Stimulated activated effector memory CD8-positive, alpha-beta T cell treated with anti-CD3 and anti-CD28 coated beads, Interleukin-12 subunit alpha, Interleukin-12 subunit beta, amount 100 ng/mL, for 72 hours (primary cell): ENCODE results near the gene SLC35B2.

Source experiments
- ATAC-seq: fragments of 150-1000 bp; cut with Tn5 transposase; 2 replicates; pipeline ENCODE4 v1.10.0; 2021
- DNase-seq, 2 donors: peaks; one replicate each; pipeline ENCODE4 v3.0.0; 2021 to 2022; ENCODE audit warnings: low spot score in 2 of 2
- H3K27ac Mint-ChIP-seq: one replicate; pipeline ENCODE4 v1.8.0; 2022; ENCODE audit warnings: mild to moderate bottlenecking, mixed read lengths
- H3K36me3 Mint-ChIP-seq: one replicate; pipeline ENCODE4 v1.8.0; 2022; ENCODE audit warnings: mild to moderate bottlenecking, mixed read lengths
- H3K4me1 Mint-ChIP-seq: one replicate; pipeline ENCODE4 v1.8.0; 2022; ENCODE audit warnings: mixed read lengths
- H3K4me3 Mint-ChIP-seq: one replicate; pipeline ENCODE4 v1.8.0; 2022; ENCODE audit warnings: mild to moderate bottlenecking, mixed read lengths
- H3K9me3 Mint-ChIP-seq: one replicate; pipeline ENCODE4 v1.8.0; 2022; ENCODE audit warnings: mixed read lengths

The SLC35B2 gene

DNA sequence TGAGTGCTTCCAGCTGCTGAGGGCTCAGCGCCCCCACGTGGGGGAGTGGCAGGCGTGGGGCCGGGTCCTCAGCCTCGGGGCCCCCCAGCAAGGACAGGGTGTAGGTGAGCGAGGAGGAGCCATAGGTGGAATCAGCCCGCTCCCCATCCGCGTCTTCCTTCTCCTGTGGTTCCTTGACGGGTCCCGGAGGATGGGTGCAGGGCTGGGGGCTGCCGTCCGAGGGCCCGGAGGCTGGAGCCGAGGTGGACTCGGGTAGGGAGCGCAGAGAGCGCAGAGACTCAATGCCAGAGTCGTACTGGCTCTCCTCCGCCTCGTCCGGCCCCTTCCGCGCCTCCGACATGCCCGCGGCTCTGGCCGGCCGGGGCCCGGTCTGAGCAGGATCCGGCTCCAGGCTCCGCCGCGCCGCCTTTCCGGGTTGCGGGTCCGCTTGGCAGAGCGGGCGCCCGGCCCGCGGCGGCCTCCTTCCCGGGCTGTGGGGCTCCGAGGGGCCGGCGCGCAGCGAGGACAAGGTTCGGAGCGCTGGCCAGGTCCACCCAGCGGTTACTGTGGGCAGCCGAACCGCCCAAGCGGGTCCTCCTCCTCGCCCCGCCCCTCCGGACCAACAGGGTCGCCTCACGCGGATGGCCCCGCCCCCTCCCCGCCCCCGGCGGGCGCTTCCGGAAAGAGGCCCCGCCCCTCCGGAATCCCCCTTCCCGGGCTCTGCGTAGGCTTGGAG lies 7.8 kb upstream of the SLC35B2 start, which contains the start of gene NFKBIE:
Gene NFKBIE, minus strand, starts transcription at position 545 of the 715 bp plus-strand sequence. Its CDS starts 205 bp downstream, at position 340.
- peak within 1 kb of the TSS; percentile 98 for H3K27ac Mint-ChIP-seq
- peak within 1 kb of the TSS; percentile 98 for H3K4me3 Mint-ChIP-seq
- H3K9me3 Mint-ChIP-seq: no peaks in the 10 kb centered on the region
- peaks cover 69% of the 10 kb centered on the region for H3K4me1 Mint-ChIP-seq
- ATAC-seq (peak; percentile 69), DNase-seq (peak; percentile 96 to 98)
- H3K36me3 Mint-ChIP-seq: peaks cover 51% of the 10 kb centered on the region

DNA sequence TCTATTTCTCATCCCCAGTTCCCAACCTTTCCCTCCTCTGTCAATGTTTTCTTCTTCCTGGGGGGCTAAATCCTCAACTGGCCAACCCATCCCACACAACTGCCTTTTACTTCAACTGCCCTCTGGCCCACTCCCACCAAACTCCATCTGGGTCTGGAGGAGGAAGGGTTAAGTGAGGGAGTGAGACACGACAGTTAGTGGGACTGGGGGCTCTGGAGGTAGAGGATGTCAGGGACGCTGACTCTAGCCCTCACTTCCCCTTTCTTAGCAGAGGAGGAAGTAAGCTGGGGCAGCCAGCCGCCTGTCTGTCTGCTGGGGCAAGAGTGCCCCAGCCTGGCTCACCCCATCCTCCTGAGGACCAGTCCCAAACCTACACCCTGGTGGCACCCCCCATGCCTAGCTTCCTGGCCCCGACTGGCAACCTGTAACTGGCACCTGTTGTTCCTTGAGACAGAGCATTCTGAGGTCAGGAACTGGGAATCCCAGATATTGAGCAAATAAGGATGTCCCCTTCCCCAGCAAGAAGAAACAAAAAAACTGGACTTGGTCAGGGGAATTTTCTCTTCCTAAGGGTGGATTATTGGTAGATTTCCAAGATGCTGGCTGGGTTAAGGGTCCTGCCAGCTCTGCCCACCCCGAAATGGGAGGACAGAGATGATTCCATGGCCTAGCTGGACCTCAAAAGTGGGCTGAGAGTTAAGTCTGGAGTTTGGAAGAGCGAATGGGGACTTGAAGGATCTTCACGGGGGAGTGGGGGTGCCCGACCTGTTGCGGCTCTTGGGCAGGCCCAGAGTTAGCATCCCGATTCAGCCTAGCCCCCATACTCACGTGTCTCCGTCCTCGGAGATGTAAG lies 7.1 kb upstream of the SLC35B2 start:
- peak in 1 of 2 donors; percentile 71 for DNase-seq
- H3K4me3 Mint-ChIP-seq: peak overlapping the region; percentile 98
- H3K4me1 Mint-ChIP-seq: peaks cover 61% of the 10 kb centered on the region
- peaks cover 59% of the 10 kb centered on the region for H3K36me3 Mint-ChIP-seq
- H3K27ac Mint-ChIP-seq: peak overlapping the region; percentile 98
- H3K9me3 Mint-ChIP-seq: no peaks in the 10 kb centered on the region
- ATAC-seq: peak; percentile 48

DNA sequence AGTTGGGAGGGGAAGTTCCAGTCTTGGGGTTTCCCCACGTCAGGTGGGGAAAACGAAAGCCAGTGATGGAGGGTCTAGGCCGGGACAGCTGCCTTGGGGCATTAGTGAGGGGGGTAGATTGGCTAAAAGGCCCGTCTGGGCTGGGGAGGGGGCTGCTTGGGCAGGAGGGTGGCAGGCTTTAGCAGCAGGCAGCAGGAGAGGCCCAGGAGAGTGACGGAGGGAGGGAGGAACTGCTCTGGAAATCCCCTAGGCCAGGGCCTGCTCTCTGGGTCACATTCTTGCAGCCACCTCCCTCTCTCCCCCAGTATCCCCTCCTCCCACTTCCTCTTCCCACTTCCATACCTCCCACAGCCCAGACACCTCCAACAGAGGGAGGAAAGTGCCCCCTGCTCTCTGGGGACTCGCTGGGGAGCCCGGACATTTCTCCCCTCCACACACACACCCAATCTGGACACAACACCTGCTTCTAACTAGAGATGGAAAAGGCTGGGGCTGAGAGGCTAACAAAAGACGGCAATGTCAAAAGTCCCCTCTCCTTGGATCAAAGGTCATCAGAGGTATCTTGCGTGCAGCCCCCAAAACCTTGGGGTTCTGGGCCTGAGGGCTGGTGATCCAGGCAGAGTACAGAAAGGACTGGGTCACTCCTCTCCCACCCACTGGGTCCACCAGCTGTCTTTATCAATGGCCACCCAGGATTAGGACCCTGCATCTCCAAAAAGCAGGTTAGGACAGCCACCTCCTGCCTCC lies 6.2 kb upstream of the SLC35B2 start:
- DNase-seq (peak in 1 of 2 donors; percentile 76), ATAC-seq (peak; percentile 52)
- Mint-ChIP-seq H3K36me3 (peaks cover 68% of the 10 kb centered on the region), H3K4me1 (peaks cover 63% of the 10 kb centered on the region), H3K4me3 (peak overlapping the region; percentile 98), H3K9me3 (no peaks in the 10 kb centered on the region), H3K27ac (peak overlapping the region; percentile 98)

GRCh38 chr6:44262467-44263353 lies 5.4 kb upstream of the SLC35B2 start:
- Mint-ChIP-seq H3K27ac (peak overlapping the region; percentile 98), H3K4me1 (peaks cover 71% of the 10 kb centered on the region), H3K4me3 (peak overlapping the region; percentile 98), H3K9me3 (no peaks in the 10 kb centered on the region), H3K36me3 (peaks cover 76% of the 10 kb centered on the region)
- DNase-seq: no peak
- ATAC-seq: peak; percentile 1

DNA sequence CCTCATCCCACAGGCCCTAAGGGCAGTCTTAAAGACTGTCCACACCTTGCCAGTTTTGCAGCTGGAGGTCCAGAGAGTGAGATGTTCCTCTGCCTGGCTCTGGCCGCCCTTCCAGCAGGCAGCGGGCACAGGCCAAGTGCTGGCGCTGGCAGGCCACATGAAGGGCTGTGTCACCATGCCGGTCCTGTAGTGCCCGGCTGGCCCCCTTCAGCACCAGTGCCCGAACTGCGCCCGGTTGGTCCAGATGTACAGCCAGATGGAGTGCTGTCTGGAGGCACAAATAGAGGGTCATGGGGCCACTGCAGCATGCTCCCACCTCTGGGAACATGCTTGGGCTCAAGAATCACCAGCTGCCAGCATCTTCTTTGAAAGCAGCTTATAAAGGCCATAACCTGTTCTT lies 4.3 kb upstream of the SLC35B2 start:
- ATAC-seq: no peak
- Mint-ChIP-seq H3K4me3 (peak overlapping the region; percentile 98), H3K27ac (peak overlapping the region; percentile 98), H3K9me3 (no peaks in the 10 kb centered on the region), H3K4me1 (peaks cover 70% of the 10 kb centered on the region), H3K36me3 (peaks cover 79% of the 10 kb centered on the region)
- DNase-seq: no peak

GRCh38 chr6:44260451-44261297 lies 3.3 kb upstream of the SLC35B2 start:
- peaks cover 80% of the 10 kb centered on the region for H3K36me3 Mint-ChIP-seq
- H3K9me3 Mint-ChIP-seq: no peaks in the 10 kb centered on the region
- H3K27ac Mint-ChIP-seq: peak overlapping the region; percentile 40
- ATAC-seq (no peak), DNase-seq (no peak)
- peaks cover 72% of the 10 kb centered on the region for H3K4me1 Mint-ChIP-seq
- H3K4me3 Mint-ChIP-seq: peak overlapping the region; percentile 1

DNA sequence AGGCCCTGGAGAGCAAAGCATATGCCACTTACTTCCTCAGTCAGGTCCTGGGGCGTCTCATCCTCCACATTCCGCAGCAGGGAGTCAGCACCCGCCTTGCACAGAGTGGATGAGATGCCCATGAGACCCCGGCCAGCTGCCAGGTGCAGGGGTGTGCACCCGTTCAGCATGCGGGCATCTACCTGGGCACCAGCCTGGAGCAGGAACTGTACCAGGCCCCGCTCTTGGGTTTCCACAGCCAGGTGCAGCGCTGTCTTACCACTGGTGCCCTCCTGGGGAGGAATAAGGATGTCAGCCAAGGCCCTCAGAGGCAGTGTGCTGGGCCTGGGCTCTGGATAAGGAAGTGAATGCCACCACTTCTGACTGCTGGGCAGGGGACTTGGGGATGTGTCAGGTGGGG lies 2.7 kb upstream of the SLC35B2 start:
- Mint-ChIP-seq H3K4me1 (peaks cover 79% of the 10 kb centered on the region), H3K9me3 (no peaks in the 10 kb centered on the region), H3K27ac (peak overlapping the region; percentile 40), H3K36me3 (peaks cover 83% of the 10 kb centered on the region), H3K4me3 (no peak overlapping the region)
- DNase-seq (no peak), ATAC-seq (no peak)

GRCh38 chr6:44258921-44259320 lies 1.6 kb upstream of the SLC35B2 start:
- no peak for ATAC-seq
- peaks cover 81% of the 10 kb centered on the region for H3K4me1 Mint-ChIP-seq
- peak overlapping the region; percentile 100 for H3K27ac Mint-ChIP-seq

GRCh38 chr6:44258325-44258863 lies 1.1 kb upstream of the SLC35B2 start:
- Mint-ChIP-seq H3K4me3 (peak overlapping the region; percentile 88), H3K4me1 (peaks cover 81% of the 10 kb centered on the region), H3K27ac (peak overlapping the region; percentile 100), H3K36me3 (peaks cover 93% of the 10 kb centered on the region), H3K9me3 (no peaks in the 10 kb centered on the region)
- DNase-seq (no peak), ATAC-seq (no peak)

More at GRCh38 chr6:44258921-44259320, 1.6 kb upstream of the SLC35B2 start:
- H3K4me3 Mint-ChIP-seq: peak overlapping the region; percentile 88
- no peak for DNase-seq
- peaks cover 88% of the 10 kb centered on the region for H3K36me3 Mint-ChIP-seq
- H3K9me3 Mint-ChIP-seq: no peaks in the 10 kb centered on the region

- DNase-seq (no peak), ATAC-seq (peak; percentile 3)
- H3K27ac Mint-ChIP-seq: peak overlapping the region; percentile 100
- peaks cover 81% of the 10 kb centered on the region for H3K4me1 Mint-ChIP-seq
- peaks cover 98% of the 10 kb centered on the region for H3K36me3 Mint-ChIP-seq
- H3K4me3 Mint-ChIP-seq: peak overlapping the region; percentile 88
- H3K9me3 Mint-ChIP-seq: no peaks in the 10 kb centered on the region
Measured at GRCh38 chr6:44257753-44258324, 511 bp upstream of the SLC35B2 start.

DNA sequence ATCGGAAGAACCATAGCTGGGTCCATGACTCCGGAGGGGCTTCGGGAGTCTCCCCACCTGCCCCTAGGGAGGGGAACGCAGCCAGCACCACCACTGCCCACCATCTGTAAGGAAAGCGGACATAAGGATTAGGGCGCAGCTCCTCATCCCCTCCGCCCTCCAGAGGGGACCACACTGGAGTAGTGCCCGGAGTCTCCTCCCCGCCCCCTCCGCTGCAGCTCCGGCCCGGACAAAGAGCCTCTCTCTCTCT lies 628 bp downstream of the SLC35B2 start:
- Mint-ChIP-seq H3K4me3 (peak overlapping the region; percentile 88), H3K4me1 (peaks cover 81% of the 10 kb centered on the region), H3K9me3 (no peaks in the 10 kb centered on the region), H3K27ac (peak overlapping the region; percentile 100), H3K36me3 (peaks cover 98% of the 10 kb centered on the region)
- ATAC-seq (peak; percentile 33), DNase-seq (no peak)

- no peaks in the 10 kb centered on the region for H3K9me3 Mint-ChIP-seq
- peaks cover 78% of the 10 kb centered on the region for H3K4me1 Mint-ChIP-seq
- H3K4me3 Mint-ChIP-seq: peak overlapping the region; percentile 88
- ATAC-seq (peak; percentile 6), DNase-seq (peak in 1 of 2 donors; percentile 68)
- H3K27ac Mint-ChIP-seq: peak overlapping the region; percentile 100
- H3K36me3 Mint-ChIP-seq: peaks cover 98% of the 10 kb centered on the region
Measured at GRCh38 chr6:44255871-44256774, 1.2 kb downstream of the SLC35B2 start.
